ENCODE measurements around the gene UBE2D2. TPM values are rescaled to one million over a fixed set of nuclear protein-coding genes. Genes with fewer than 3 reads are reported as not detected.

UBE2D2 gene
- total and polyA plus RNA-seq, 2 donors (not counting 1 experiment from before 2014, with no cell fraction given), result 64.3 to 168 TPM

GRCh38 chr5:139631520-139632165, 70.5 kb downstream of the UBE2D2 start:
- Histone ChIP-seq H3K4me1 (ENCODE audit: control insufficient read depth in 2 of 2, insufficient read depth in 2 of 2, low read length in 2 of 2) (peaks cover 35 to 44% of the 10 kb centered on the region in 2 donors), H3K79me2 (ENCODE audit: control insufficient read depth, insufficient read depth, low read length) (peaks cover 23% of the 10 kb centered on the region), H3K27ac (ENCODE audit: low read length in 2 of 2) (peak overlapping the region in 1 of 2 donors; percentile 23), H3K36me3 (replicated peaks in 1 of 2; ENCODE audit: control extremely low read depth in 1 of 2, control insufficient read depth in 1 of 2, extremely low read depth in 1 of 2, insufficient read depth in 2 of 2, low read length in 1 of 2) (peaks cover 6 to 41% of the 10 kb centered on the region in 2 experiments), H4K20me1 (ENCODE audit: control insufficient read depth, insufficient read depth, low read length, poor library complexity, severe bottlenecking) (peaks cover 25% of the 10 kb centered on the region), H3K27me3 (replicated peaks in 1 of 4; ENCODE audit: control extremely low read depth in 1 of 4, control insufficient read depth in 3 of 4, insufficient read depth in 4 of 4, low read length in 3 of 4) (no peaks in the 10 kb centered on the region), H3K9ac (ENCODE audit: low read length) (no peak overlapping the region), H3K9me3 (ENCODE audit: control extremely low read depth in 1 of 3, control insufficient read depth in 2 of 3, insufficient read depth in 1 of 3, low read length in 2 of 3) (no peaks in the 10 kb centered on the region), H3K4me3 (ENCODE audit: control extremely low read depth in 1 of 5, extremely low read depth in 1 of 5, insufficient read depth in 1 of 5, low read depth in 2 of 5, low read length in 4 of 5) (no peak overlapping the region), H2AFZ (ENCODE audit: insufficient read depth, low read depth, low read length, poor library complexity, severe bottlenecking) (no peak overlapping the region), H3K4me2 (replicated peaks; ENCODE audit: low read depth, low read length, poor library complexity, severe bottlenecking) (no peak overlapping the region)
- Mint-ChIP-seq H3K9me3 (ENCODE audit: insufficient read depth) (no peaks in the 10 kb centered on the region), H3K4me3 (no peak overlapping the region), H3K27me3 (no peaks in the 10 kb centered on the region), H3K4me1 (peaks cover 44% of the 10 kb centered on the region), H3K27ac (peak overlapping the region; percentile 37)
- no peak for TF ChIP-seq CTCF (IDR thresholded peaks at IDR 0.05)
- TF ChIP-seq EZH2 (IDR thresholded peaks at IDR 0.05; ENCODE audit: borderline replicate concordance, insufficient read depth, low read depth, low read length, poor library complexity, severe bottlenecking), result no peak
- CTCF ChIA-PET, result interaction anchor here (1.1 to 14.0 kb wide), 20 partner anchors 9 to 209 kb away, joined by 3 to 502 read pairs (median 19); partner anchors contain the start of gene CXXC5
- WGBS (ENCODE audit: insufficient coverage), result 79% methylated on average over 2 of the region's 3 CpGs
- POLR2A ChIA-PET, result interaction anchor here (0.6 to 9.1 kb wide), 3 partner anchors 37 to 58 kb away, joined by 4 to 159 read pairs (median 24); no protein-coding TSS in a partner anchor
- intact Hi-C loops (cut with micrococcal nuclease), result loop anchor here (5.0 to 10.0 kb wide), 3 partner anchors 216 to 336 kb away; partner anchors contain the start of gene SPATA24
- DNase-seq (no peak), ATAC-seq (ENCODE audit: low read depth) (no peak)

All from B cell (primary cell).